ENCODE data around the gene PPP1R3E.

- TF ChIP-seq, protein P1, sequence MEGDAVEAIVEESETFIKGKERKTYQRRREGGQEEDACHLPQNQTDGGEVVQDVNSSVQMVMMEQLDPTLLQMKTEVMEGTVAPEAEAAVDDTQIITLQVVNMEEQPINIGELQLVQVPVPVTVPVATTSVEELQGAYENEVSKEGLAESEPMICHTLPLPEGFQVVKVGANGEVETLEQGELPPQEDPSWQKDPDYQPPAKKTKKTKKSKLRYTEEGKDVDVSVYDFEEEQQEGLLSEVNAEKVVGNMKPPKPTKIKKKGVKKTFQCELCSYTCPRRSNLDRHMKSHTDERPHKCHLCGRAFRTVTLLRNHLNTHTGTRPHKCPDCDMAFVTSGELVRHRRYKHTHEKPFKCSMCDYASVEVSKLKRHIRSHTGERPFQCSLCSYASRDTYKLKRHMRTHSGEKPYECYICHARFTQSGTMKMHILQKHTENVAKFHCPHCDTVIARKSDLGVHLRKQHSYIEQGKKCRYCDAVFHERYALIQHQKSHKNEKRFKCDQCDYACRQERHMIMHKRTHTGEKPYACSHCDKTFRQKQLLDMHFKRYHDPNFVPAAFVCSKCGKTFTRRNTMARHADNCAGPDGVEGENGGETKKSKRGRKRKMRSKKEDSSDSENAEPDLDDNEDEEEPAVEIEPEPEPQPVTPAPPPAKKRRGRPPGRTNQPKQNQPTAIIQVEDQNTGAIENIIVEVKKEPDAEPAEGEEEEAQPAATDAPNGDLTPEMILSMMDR (IDR thresholded peaks at IDR 0.05) = no peak
- TF ChIP-seq POLR2A (IDR thresholded peaks at IDR 0.05) (no peak), POLR2AphosphoS5 (IDR thresholded peaks at IDR 0.05) (no peak)
These were observed 3.3 kb downstream of the PPP1R3E start for GRCh38 chr14:23299211-23299957.
